ENCODE data around the gene HNRNPA1.
"Not testable (repeated sequence)": the region's sequence is repeated elsewhere in the genome, so short reads cannot be mapped to it uniquely, and the experiment has no call there.

The HNRNPA1 gene

GRCh38 chr12:54280468-54281260 lies at the start of gene HNRNPA1:
TSS of gene HNRNPA1 (plus strand) at chr12:54280726. CDS start at chr12:54280808, 82 bp downstream.
- peak; percentile 90 for DNase-seq (ENCODE audit: low read depth)

DNA sequence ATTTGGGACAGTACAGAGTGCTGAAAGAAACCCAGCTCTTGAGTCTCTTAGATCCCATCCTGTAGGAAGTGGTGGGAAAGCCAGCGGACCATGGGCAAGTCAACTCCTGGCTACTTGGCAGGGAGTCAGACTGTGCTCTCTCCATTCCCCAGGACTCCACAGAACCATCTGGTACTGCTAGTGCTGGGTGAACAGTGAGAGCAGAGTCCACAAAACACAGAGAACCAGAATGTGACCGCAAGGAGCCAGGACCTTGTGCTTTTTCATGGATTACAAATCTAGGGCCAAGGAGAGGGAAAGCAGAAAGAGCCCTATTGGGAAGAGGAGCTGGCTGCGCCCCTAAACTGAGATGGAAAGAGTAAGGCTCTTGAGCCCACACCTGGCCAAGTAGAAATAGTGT lies 49.3 kb upstream of the HNRNPA1 start:
- DNase-seq (ENCODE audit: low read depth) = not testable (repeated sequence)

DNA sequence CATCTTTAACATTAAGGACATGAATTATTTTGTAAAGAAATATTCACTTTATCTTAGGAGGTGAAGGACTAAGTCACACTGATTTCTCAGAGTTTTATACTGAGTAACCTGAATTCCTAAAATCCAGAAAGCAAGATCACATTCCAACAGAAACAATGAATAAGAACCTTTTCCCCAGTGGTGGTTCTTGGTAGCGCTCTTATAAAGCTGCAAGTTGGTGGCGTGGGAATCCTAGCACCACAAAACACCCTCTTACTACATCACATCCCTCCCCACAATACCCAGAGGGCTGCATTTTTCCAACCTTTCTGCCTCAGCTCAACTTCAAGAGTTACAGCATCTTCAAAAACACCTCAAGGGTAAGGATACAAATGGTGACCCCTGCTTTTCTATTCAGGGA lies 47.7 kb upstream of the HNRNPA1 start:
- no peak for DNase-seq (ENCODE audit: low read depth)

- no peak for DNase-seq (ENCODE audit: low read depth)
These were observed 42.0 kb upstream of the HNRNPA1 start for GRCh38 chr12:54238531-54238930.

- DNase-seq (ENCODE audit: low read depth) = no peak
These were observed 40.9 kb upstream of the HNRNPA1 start for GRCh38 chr12:54239620-54240019.

DNA sequence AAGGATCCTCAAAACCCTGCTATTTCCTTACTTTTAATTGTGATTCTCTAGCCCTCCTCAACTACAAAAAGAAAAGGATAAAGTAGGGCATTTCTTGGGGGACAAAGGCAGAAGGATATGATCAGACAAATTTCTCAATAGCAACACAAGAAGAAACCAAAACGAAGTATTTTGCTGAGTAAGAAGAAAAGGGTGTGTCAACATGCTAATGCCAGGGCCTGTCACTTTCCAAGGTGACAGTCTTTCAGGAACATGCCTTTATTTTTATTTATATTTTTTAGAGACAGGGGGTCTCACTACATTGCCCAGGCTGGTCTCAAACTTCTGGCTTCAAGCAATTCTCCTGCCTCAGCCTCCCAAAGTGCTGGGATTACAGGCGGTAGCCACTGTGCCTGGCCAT lies 40.4 kb upstream of the HNRNPA1 start:
- no peak for DNase-seq (ENCODE audit: low read depth)

GRCh38 chr12:54240971-54241588 lies 39.4 kb upstream of the HNRNPA1 start:
- DNase-seq (ENCODE audit: low read depth) = no peak

DNA sequence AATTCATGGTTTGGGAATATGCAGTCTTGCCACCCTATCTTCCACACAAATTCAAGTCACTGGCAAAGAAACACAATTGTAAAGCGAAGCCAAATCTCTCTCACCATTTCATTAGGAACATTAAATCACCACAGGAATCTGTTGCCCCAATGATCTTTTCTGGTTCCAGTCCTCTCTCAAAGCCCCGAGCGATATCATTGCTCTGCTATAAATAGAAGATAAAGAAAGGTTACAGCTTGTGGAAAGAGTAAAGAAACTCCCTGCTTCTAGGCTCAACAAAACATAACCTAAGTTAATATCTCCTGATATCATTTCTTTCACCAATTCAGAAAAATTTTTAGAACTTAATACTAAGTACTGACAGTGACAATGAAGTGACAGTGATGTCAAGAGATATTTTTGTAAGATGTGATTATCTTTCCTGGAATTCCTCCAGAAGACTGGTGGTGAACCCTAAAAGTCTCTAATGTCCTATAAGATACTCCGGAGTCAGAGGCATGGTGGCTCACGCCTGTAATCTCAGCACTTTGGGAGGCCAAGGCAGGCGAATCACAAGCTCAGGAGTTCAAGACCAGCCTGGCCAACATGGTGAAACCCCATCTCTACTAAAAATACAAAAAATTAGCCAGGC lies 34.4 kb upstream of the HNRNPA1 start:
- no peak for DNase-seq (ENCODE audit: low read depth)

DNA sequence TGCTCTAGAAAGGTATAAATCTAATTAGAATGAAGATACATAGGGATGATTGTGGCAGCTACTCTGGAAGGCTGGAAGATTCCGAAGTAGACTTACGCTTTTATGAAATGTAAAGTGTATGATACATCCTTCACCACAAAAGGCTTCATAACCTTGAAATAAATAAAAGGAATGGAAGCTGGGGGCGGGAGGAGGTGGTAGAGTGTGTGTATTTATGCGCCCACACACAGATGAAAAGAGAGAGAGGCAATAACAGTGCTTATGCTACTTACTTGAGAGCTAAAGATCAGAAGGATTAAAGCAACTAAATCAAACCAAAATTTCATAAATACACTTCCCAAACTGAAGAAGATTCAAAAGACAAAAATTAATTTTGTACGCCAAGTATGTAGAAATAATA lies 31.0 kb upstream of the HNRNPA1 start:
- no peak for DNase-seq (ENCODE audit: low read depth)

DNA sequence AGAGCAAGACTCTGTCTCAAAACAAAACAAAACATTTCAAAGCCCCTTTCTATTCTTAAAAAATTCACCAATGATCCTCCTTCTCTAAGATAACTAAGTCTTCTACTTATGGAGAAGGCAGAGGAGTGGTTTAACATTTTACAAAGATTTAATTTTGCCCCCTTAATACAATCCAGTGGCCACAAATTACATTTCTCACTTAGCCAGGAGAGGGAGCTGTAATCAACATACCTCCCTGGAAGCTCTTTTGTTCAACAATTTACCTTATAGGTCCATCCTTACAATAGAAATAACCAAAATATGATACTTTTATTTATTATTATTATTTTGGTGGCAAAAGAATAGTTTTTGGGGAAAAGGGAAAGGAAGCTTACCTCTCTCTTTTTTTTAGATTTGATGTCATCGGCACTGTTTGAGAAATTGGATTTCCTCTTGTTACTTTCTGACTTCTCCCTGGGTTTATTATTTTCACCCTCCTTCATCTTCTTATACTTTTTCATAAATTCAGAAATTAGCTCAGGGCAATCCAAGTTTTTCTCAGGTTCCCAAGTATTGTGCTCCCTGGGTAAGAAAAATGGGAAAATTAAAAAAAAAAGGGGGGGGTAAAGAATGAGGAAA lies 28.8 kb upstream of the HNRNPA1 start:
- DNase-seq (ENCODE audit: low read depth) = no peak

DNA sequence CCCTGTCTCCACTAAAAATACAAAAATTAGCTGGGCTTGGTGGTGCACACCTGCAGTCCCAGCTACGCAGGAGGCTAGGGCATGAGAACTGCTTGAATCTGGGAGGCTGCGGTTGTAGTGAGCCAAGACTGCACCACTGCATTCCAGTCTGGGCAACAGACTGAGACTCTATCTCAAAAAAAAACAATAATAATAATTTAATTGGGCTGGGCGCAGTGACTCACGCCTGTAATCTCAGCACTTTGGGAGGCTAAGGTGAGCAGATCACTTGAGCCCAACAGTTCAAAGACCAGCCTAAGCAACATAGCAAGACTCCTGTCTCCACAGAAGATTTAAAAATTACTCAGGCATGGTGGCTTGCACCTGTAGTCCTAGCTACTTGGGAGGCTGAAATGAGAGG lies 27.3 kb upstream of the HNRNPA1 start:
- DNase-seq (ENCODE audit: low read depth) = no peak

DNA sequence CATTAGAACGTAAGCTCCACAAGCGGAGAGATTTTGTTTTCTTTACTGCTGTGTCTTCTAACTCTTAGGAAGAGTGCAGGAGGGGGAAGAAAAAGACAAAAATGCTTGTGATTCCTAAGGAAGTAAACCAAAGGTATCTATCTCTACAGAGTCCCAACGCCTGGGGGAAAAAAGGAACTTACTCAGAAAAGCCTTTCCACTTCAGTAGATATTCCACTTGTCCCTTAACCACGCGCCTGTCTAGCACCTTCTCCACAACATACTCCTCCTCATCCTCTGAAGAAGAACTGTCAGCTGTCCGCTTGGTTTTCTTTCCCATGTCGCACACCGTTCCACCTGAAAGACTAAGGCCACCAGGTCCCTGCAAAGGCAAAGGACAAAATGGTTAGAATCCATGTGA lies 23.2 kb upstream of the HNRNPA1 start:
- DNase-seq (ENCODE audit: low read depth) = no peak

DNA sequence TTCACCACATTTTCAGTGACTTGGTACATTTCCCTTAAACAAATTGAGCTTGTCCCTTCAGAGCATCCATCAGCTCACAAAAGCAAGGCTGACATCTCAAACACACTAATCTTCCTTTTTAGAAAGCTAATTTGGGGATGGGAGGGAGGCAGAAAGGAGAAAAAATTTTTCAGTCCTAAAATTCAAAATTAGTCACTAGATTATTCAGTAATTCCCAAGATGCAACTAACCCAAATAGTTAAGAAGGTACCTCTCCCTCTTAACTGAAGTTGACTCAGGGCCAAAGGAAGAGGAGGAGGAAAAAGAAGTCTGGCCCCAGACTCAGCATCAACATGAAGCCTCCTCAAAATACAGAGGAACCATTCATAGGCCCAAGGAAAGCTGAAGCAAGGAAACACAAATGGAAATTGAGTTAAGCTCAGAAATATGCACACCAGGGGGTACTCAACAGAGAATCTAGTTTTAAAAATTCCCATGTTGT lies 22.3 kb upstream of the HNRNPA1 start:
- no peak for DNase-seq (ENCODE audit: low read depth)

GRCh38 chr12:54259194-54260011 lies 21.1 kb upstream of the HNRNPA1 start:
- DNase-seq (ENCODE audit: low read depth) = no peak

GRCh38 chr12:54261815-54262402 lies 18.6 kb upstream of the HNRNPA1 start:
- no peak for DNase-seq (ENCODE audit: low read depth)

- DNase-seq (ENCODE audit: low read depth) = no peak
These were observed 18.1 kb upstream of the HNRNPA1 start for GRCh38 chr12:54262403-54262925.

DNA sequence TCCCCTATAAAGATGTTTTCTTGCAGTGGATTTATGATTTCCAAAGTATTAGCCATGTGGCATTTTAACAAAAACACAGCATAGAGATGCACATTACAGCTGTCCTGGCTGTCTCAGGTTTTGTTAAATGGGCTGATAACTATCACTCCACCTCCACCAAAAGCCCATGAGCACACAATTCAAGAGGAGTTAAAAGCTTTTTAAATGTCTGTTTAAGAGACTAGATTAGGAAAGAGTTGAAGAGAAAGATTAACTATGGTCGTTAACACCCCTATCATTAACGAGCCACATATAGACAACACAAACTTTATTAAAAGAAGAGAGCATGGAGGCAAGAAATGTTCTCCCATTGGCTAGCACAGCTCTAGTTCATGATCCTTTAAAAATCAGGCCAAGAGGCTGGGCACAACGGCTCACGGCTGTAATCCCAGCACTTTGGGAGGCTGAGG lies 15.1 kb upstream of the HNRNPA1 start:
- DNase-seq (ENCODE audit: low read depth) = no peak

DNA sequence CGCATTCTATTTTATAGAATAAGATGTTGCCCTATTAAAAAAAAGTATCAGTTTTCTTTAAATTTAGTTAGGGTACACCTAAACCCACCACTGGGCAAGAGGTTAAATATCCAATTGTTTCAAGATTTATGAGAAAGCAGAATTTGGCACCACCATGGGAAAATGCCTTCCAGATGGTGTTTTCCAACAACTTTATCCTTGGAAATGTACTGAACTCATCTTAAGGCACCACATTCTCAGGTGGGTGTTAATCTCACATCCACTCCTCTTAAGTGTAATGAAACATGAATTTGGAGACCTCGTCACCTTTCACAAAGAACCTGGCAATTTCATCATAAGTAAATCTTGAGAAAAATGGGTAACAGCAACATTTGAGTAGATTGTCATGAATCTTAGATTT lies 13.7 kb upstream of the HNRNPA1 start:
- no peak for DNase-seq (ENCODE audit: low read depth)

DNA sequence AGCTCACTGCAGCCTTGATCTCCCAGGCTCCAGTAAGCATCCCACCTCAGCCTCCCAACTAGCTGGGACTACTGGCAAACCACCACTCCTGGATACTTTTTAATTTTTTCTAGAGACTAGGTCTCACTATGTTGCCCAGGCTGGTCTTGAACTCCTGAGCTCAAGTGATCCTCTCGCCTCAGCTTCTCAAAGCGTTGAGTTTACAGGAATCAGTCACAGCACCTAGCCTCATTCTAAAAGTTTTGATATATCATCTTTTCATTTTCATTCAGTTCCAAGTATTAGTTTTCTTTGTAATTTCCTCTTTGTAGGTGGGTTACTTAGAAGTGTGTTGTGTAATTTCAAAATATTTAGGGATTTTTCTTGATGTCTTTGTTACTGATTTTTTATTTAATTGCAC lies 10.2 kb upstream of the HNRNPA1 start:
- DNase-seq (ENCODE audit: low read depth) = no peak

GRCh38 chr12:54272214-54272613 lies 8.3 kb upstream of the HNRNPA1 start:
- no peak for DNase-seq (ENCODE audit: low read depth)

DNA sequence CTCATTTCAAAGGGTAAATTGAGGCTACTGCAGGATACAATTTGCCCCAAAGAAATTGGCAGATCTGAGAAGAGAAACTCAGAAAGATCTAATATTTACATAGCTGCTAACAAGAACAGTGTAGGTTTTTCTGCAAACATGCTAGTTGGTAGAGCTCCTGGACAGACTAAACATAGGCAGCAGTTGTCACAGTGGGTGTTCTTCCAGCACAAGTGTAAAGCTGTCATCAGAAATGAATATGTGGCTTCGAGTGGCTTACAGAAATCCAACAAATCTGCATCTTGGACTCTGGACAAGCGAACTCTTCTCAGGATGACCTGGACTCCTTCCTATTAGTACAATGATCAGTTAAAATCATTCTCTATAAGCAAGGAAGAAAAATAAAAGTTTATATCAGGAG lies 6.5 kb upstream of the HNRNPA1 start:
- no peak for DNase-seq (ENCODE audit: low read depth)
